Jurkat, Clone E6-1 (cell line): ENCODE results near the gene FANCC. TPM values are rescaled to one million over a fixed set of nuclear protein-coding genes. Genes with fewer than 3 reads are reported as not detected.

Experiments used
- DNase-seq: peaks from one replicate; pipeline ENCODE4 v3.0.0-alpha.2; 2011; ENCODE audit warnings: low read depth, low spot score
- H3K4me3 ChIP-seq: 2 replicates; pipeline ENCODE4 v1.5.1; 2011; ENCODE audit warnings: mild to moderate bottlenecking, low read length, control low read depth, moderate library complexity
- polyA plus RNA-seq: library from polyadenylated mRNA; unstranded; fragments of >200 nt; gene quantifications from one replicate; pipeline ENCODE4 v1.2.1, GENCODE V29; 2012; ENCODE audit warnings: missing spikeins; ENCODE audit not compliant: insufficient read length, insufficient read depth

Gene FANCC
- polyA plus RNA-seq = 7.9 TPM

GRCh38 chr9:95317119-95317892 lies at the start of gene FANCC:
FANCC (minus strand) TSS chr9:95317709; CDS start chr9:95249291, 68,418 bp downstream.
- peak; percentile 89 for DNase-seq
- H3K4me3 ChIP-seq = peak within 1 kb of the TSS; percentile 75

DNA sequence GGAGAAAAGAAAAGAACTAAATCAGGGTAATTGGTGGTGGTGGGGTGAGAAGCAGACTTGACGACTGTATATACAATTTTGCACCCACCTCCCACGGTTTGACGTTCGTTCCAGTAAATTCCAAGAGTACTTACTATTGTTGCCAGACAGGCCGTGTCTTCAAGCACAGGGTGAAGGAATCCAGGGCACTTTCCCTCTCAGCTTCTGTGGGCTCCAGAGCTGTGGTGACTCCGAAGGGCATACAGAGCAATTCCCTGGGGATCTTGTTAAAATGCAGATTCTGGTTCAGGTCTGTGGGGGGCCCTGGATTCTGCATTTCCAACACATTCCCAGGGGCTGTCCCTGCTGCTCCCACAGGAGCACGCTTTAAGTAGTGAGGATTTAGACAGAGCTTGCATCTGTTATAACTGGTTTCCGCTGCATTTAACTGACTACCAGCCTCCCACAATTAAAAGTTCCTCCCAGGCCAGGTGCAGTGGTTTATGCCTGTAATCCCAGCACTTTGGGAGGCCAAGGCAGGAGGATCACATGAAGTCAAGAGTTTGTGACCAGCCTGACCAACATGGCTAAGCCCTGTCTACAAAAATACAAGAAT lies 49.3 kb upstream of the FANCC start:
- H3K4me3 ChIP-seq = no peak overlapping the region
- DNase-seq = no peak

- H3K4me3 ChIP-seq = no peak overlapping the region
- no peak for DNase-seq
Measured at GRCh38 chr9:95365766-95366165, 48.3 kb upstream of the FANCC start.

DNA sequence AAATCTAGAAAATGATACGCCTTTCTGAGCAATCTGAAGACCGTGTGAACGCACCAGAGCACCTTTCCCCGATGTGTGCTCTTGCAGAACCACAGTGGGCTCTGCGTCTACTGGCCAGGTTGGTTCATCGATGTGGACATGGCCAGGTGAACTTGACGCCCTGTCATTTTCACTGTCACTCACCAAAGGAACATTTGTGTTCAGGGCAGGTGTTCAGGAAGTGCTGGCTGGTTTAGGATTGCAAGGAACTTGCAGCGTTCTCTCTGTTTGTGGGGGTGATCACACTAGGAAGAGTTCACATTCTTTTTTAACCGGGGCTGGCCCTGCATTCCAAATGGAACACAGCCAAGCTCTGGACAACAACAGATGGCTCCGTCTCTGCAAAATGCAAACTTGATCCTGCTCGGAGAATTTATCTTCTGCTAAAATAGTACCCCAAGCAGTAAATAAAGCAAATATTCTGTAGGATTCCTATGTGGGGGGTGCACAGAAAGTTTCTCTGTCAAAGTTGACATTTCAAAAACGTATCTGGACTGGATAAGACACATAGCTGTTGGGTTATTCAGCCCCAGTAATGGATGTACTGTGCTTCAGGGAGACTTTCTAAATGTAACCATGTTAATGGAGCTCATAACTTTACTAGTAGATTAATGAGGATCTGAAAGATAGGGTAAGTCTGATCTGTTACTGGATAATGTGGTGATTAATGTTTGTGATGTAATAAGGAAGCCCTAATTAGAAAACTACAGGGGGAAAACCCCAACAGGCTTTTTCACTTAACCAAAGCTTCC lies 45.7 kb upstream of the FANCC start:
- no peak overlapping the region for H3K4me3 ChIP-seq
- no peak for DNase-seq

DNA sequence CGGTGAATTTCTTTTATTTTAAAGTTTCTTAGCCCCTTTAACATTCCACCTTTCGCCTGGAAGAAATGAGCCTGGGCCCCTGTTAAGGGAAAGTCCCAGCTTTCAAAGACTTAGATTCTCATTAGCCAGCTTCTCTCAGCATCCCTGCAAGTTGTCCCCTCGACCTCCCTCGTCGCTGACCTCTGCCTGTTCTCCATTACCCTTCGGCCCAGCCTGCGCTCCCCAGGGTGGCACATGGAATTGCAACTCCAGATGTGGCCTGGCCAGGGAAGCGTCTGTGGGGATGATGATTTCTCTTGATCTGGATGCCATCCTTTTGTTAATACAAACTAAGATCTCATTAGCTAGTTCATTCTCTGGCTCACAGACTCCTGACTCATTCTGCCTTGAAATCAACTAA lies 43.4 kb upstream of the FANCC start:
- no peak for DNase-seq
- no peak overlapping the region for H3K4me3 ChIP-seq

DNA sequence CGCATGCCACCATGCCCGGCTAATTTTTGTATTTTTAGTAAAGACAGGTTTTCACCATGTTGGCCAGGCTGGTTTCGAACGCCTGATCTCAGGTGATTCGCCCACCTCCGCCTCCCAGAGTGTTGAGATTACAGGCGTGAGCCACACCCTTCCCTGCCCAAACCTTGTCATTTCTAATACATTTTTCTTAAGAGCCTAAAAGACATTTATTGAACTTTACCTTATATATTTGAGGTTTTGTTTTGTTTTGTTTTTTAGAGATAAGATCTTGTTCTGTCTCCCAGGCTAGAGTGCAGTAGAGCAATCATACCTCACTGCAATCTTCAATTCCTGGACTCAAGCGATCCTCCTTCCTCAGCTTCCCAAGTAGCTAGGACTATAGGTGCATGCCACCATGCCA lies 39.8 kb upstream of the FANCC start:
- no peak overlapping the region for H3K4me3 ChIP-seq
- DNase-seq = no peak

DNA sequence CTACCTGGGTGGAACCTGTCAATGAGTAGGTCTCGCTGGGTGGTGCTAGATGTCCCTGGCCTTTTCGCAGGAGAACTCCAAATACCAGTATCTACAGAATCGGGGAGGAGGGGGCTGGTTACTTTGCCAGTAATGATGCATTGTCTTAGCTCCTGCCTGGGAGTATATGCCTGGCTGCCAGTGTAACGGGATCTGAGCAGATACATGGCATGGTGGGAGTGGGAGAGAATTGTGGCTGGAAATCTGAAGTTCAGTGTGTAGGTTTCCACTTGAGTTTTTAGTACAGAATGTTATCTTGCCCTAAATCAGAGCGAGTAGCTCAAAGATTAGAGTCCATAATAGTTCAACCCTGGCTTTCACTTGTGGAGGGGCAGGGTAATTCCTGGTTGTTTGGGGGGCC lies 38.0 kb upstream of the FANCC start:
- DNase-seq = no peak
- H3K4me3 ChIP-seq = no peak overlapping the region

GRCh38 chr9:95351051-95351450 lies 33.5 kb upstream of the FANCC start:
- no peak for DNase-seq
- no peak overlapping the region for H3K4me3 ChIP-seq

DNA sequence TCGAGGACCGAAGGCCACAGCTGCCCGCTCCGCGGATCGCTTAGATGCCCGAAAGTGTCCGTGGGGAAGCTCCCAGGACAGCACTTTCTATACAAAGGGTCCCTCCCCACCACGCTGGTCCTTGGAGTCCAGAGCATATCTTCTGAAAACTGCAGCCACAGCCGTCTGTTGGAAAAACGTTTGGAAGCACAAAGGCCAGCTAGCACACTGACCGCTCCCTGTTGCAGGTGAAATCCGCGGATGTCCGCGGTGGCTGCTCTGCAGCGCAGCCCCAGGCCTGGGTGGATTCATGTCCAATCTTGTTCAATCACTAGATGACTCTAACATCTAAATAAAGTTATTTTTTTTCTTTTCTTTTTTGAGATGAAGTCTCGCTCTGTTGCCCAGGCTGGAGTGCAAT lies 32.8 kb upstream of the FANCC start:
- no peak for DNase-seq
- no peak overlapping the region for H3K4me3 ChIP-seq

GRCh38 chr9:95349091-95350038 lies 31.9 kb upstream of the FANCC start:
- DNase-seq = no peak

GRCh38 chr9:95346021-95346420 lies 28.5 kb upstream of the FANCC start:
- no peak overlapping the region for H3K4me3 ChIP-seq

More at GRCh38 chr9:95349091-95350038, 31.9 kb upstream of the FANCC start:
- no peak overlapping the region for H3K4me3 ChIP-seq

GRCh38 chr9:95344735-95345325 lies 27.3 kb upstream of the FANCC start:
- no peak for DNase-seq
- H3K4me3 ChIP-seq = no peak overlapping the region

More at GRCh38 chr9:95346021-95346420, 28.5 kb upstream of the FANCC start:
- no peak for DNase-seq

DNA sequence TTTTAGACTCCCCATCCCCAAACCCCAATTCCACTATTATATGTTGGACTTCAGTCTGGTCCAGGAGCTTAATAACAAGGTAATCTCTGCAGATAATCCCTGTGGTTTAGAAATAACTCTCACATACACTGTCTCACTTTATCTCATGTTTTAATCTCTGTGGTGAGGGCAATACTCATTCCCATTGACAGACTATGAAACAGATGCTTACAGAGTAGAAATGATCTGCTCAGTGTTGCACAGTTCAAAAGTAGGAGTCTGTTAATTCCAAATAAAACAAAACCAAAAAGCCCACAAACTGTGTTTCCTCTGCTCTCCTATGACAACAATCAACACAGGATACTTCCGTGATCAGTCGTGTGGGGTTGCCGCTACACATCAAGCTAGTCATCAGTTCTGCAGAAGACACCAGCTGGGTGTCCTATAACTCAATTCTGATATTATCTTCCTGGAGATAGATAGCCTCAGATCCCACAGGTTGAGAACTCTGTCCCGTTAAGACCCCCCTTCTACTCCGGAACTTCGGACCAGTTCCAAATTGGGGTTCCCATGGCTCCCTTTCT lies 26.3 kb upstream of the FANCC start:
- DNase-seq = peak; percentile 83
- no peak overlapping the region for H3K4me3 ChIP-seq

DNA sequence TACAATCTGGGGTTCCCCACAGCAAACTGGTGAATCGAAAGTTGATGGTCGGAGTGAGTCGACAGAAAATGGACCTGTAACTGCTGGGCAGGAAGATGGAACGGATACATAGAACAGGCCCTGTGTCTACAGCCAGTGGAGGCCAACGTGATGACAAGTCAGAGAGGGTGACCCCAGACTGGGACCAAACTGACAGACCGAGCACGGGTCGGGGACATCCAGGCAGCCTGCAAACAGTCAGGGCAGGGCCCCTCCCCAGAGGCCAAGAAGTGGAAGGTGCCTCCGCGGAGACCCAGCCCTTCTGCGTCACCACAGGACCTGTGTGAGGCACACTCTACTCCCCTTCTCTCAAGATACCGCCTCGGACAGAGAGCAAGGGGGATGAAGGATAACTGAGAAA lies 25.1 kb upstream of the FANCC start:
- no peak for DNase-seq
- H3K4me3 ChIP-seq = no peak overlapping the region

DNA sequence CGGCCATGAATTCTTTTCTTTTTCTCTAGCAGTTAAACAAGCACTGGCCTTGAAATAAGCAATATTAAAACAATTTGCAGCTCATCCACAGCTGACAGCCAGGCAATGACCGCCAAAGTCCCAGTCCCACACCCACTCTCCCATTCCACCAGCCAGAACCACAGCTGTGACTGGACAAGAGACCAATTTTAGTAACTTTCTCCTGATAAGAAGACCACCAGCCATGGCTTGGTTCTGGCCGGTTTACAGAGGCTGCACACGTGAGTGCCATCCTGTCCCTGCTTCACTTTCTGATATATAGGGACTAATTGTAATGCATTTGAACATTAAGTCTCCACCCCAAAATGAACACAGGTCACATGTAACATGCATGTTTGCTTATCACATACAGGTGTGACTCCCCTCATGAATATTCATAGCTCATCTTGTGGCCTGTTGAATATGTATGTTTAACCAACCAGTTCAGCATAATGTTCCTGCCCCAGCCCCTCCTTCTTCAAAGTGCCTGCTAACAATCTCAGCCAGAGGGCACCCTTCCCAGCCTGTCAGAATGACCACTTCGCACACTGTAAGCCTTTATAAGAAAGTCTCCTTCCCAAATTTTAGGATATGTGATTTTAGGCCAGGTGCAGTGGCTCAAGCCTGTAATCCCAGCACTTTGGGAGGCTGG lies 23.9 kb upstream of the FANCC start:
- no peak for DNase-seq

GRCh38 chr9:95338243-95338642 lies 20.7 kb upstream of the FANCC start:
- no peak for DNase-seq
- H3K4me3 ChIP-seq = no peak overlapping the region

More for the DNA sequence above, 23.9 kb upstream of the FANCC start:
- H3K4me3 ChIP-seq = no peak overlapping the region

GRCh38 chr9:95336281-95336680 lies 18.8 kb upstream of the FANCC start:
- peak; percentile 28 for DNase-seq
- H3K4me3 ChIP-seq = no peak overlapping the region

GRCh38 chr9:95333426-95333825 lies 15.9 kb upstream of the FANCC start:
- no peak overlapping the region for H3K4me3 ChIP-seq

More at GRCh38 chr9:95333426-95333825, 15.9 kb upstream of the FANCC start:
- DNase-seq = no peak
